IMR-90 (cell line): Measurements from ENCODE around the gene FOXI3. TPM values are rescaled to one million over a fixed set of nuclear protein-coding genes. Genes with fewer than 3 reads are reported as not detected.

Source experiments
- ATAC-seq: fragments of 200-7000 bp; cut with Tn5 transposase; 2 replicates; pipeline ENCODE4 v1.9.1; 2020; ENCODE audit warnings: low read depth, mild to moderate bottlenecking, moderate library complexity
- BruUV-seq: library from RNA; stranded (reverse); fragments of 400-500 nt; replicated peaks from 2 replicates; lab custom pipeline; 2021; lab: Mats Ljungman, UMichigan
- CTCF ChIA-PET: fragments of 300-600 bp; formaldehyde crosslinking; extraction: SDS; loops from one replicate; lab custom pipeline; 2021; ENCODE audit warnings: antibody characterized with exemption; lab: Yijun Ruan, JAX
- POLR2A ChIA-PET: fragments of 300-600 bp; sonication (Branson Sonifier 250); formaldehyde crosslinking; loops from one replicate; lab custom pipeline; 2022; ENCODE audit warnings: antibody characterized with exemption; ENCODE audit not compliant: unreplicated experiment; lab: Charles Lee
- DNase-seq: peaks from one replicate; pipeline ENCODE4 v3.0.0; 2013
- H2AFZ ChIP-seq: replicated peaks from 2 replicates; pipeline ENCODE3; 2013; ENCODE audit warnings: low read length, mild to moderate bottlenecking; ENCODE audit not compliant: poor library complexity
- H2AK5ac ChIP-seq: 2 replicates; pipeline ENCODE4 v1.6.1; 2013; ENCODE audit warnings: low read depth, low read length, inconsistent platforms
- H2AK9ac ChIP-seq: replicated peaks from 2 replicates; pipeline ENCODE3; 2013; ENCODE audit warnings: mild to moderate bottlenecking, low read depth, low read length, moderate library complexity; ENCODE audit not compliant: poor library complexity
- H2BK120ac ChIP-seq: 2 replicates; pipeline ENCODE4 v1.6.1; 2013; ENCODE audit warnings: low read depth, low read length, inconsistent platforms
- H2BK15ac ChIP-seq: 3 replicates; pipeline ENCODE4 v1.6.1; 2013; ENCODE audit warnings: low read depth, low read length, inconsistent platforms
- H2BK20ac ChIP-seq: 2 replicates; pipeline ENCODE4 v1.6.1; 2013; ENCODE audit warnings: low read depth, mild to moderate bottlenecking, inconsistent platforms, low read length, moderate library complexity
- H2BK5ac ChIP-seq: 2 replicates; pipeline ENCODE4 v1.6.1; 2013; ENCODE audit warnings: mild to moderate bottlenecking, low read depth, low read length, inconsistent platforms; ENCODE audit not compliant: poor library complexity, severe bottlenecking
- H3K14ac ChIP-seq: replicated peaks from 2 replicates; pipeline ENCODE4 v1.6.1; 2013; ENCODE audit warnings: low read depth, low read length, inconsistent platforms
- H3K18ac ChIP-seq: 2 replicates; pipeline ENCODE4 v1.6.1; 2013; ENCODE audit warnings: low read depth, low read length, control low read depth
- H3K23ac ChIP-seq: 2 replicates; pipeline ENCODE4 v1.6.1; 2013; ENCODE audit warnings: low read depth, low read length, inconsistent platforms
- H3K27ac ChIP-seq: 2 replicates; pipeline ENCODE4 v1.5.1; 2013; ENCODE audit warnings: mild to moderate bottlenecking, control low read depth, low read length; ENCODE audit not compliant: insufficient read depth
- H3K27me3 ChIP-seq: 2 replicates; pipeline ENCODE4 v1.6.1; 2013; ENCODE audit warnings: low read length; ENCODE audit not compliant: control insufficient read depth, insufficient read depth
- H3K36me3 ChIP-seq: 2 replicates; pipeline ENCODE4 v1.6.1; 2013; ENCODE audit warnings: low read length, mixed read lengths; ENCODE audit not compliant: control insufficient read depth, insufficient read depth
- H3K4ac ChIP-seq: 2 replicates; pipeline ENCODE4 v1.6.1; 2013; ENCODE audit warnings: low read depth, low read length, inconsistent platforms
- H3K4me1 ChIP-seq: 2 replicates; pipeline ENCODE4 v1.6.1; 2013; ENCODE audit warnings: low read length, mixed read lengths; ENCODE audit not compliant: control insufficient read depth, insufficient read depth
- H3K4me2 ChIP-seq: 2 replicates; pipeline ENCODE4 v1.6.1; 2013; ENCODE audit warnings: low read depth, mild to moderate bottlenecking, control low read depth, low read length, moderate library complexity
- H3K4me3 ChIP-seq: 2 replicates; pipeline ENCODE4 v1.5.1; 2013; ENCODE audit warnings: low read depth, mild to moderate bottlenecking, control low read depth, low read length, moderate library complexity; ENCODE audit not compliant: insufficient read depth
- H3K56ac ChIP-seq: 2 replicates; pipeline ENCODE4 v1.6.1; 2013; ENCODE audit warnings: low read length, inconsistent platforms; ENCODE audit not compliant: insufficient read depth; ENCODE audit errors: extremely low read depth
- H3K79me1 ChIP-seq, 2 experiments: 2 replicates each; pipeline ENCODE4 v1.6.1; 2013; ENCODE audit warnings: low read length in 2 of 2, inconsistent platforms in 1 of 2, low read depth in 1 of 2
- H3K9ac ChIP-seq: 2 replicates; pipeline ENCODE4 v1.6.1; 2013; ENCODE audit warnings: low read depth, low read length, control low read depth
- H3K9me1 ChIP-seq: 2 replicates; pipeline ENCODE4 v1.6.1; 2013; ENCODE audit warnings: low read length, inconsistent platforms; ENCODE audit not compliant: insufficient read depth
- H3K9me3 ChIP-seq: 2 replicates; pipeline ENCODE4 v1.6.1; 2013; ENCODE audit warnings: low read length; ENCODE audit not compliant: control insufficient read depth, insufficient read depth
- H4K20me1 ChIP-seq: 2 replicates; pipeline ENCODE4 v1.6.1; 2013; ENCODE audit warnings: low read length, inconsistent platforms; ENCODE audit not compliant: insufficient read depth
- H4K5ac ChIP-seq: 2 replicates; pipeline ENCODE4 v1.6.1; 2013; ENCODE audit warnings: mild to moderate bottlenecking, low read depth, low read length, control low read depth
- H4K8ac ChIP-seq, 2 experiments: 2 replicates each; pipeline ENCODE4 v1.6.1; 2013; ENCODE audit warnings: low read depth in 2 of 2, low read length in 2 of 2, control low read depth in 1 of 2, inconsistent platforms in 1 of 2
- H4K91ac ChIP-seq: 2 replicates; pipeline ENCODE4 v1.6.1; 2013; ENCODE audit warnings: low read depth, low read length, inconsistent platforms; ENCODE audit not compliant: insufficient read depth
- RFX5 ChIP-seq: IDR thresholded peaks from 2 replicates; pipeline ENCODE4 v1.8.0; 2012; ENCODE audit warnings: low read depth, mild to moderate bottlenecking, low read length, moderate library complexity
- WGBS, 2 experiments: methylation state at CpG; one replicate each; pipeline versions ENCODE4 v1.1.5 to v1.1.7; 2013; ENCODE audit warnings: missing lambda C conversion rate in 2 of 2; ENCODE audit not compliant: insufficient read length in 1 of 2; ENCODE audit errors: extremely low coverage in 2 of 2; 5-methylcytosine and 5-hydroxymethylcytosine counted together
- dilution Hi-C: fragments of 300-500 bp; cut with HindIII; formaldehyde crosslinking; loops from one replicate; pipeline ENCODE4 v1.14.3; 2018; ENCODE audit warnings: low sequenced_read_pairs; ENCODE audit not compliant: unreplicated experiment
- in situ Hi-C: fragments of 300-500 bp; cut with MboI; formaldehyde crosslinking; loops from 3 replicates; pipeline ENCODE4 v1.14.3; 2019; ENCODE audit warnings: low sequenced_read_pairs, inconsistent platforms, mixed read lengths
- intact Hi-C: fragments of 100-400 bp; cut with micrococcal nuclease; formaldehyde crosslinking; loops from 2 replicates; pipeline ENCODE4 v1.10.0; 2022
- polyA plus RNA-seq, 3 experiments: library from polyadenylated mRNA; depleted of rRNA; stranded (reverse); fragments of >200 nt; gene quantifications; 2 replicates each; pipeline ENCODE4 v1.2.3, GENCODE V29; 2012; ENCODE audit warnings: low replicate concordance in 1 of 3
- total RNA-seq: library from RNA; depleted of rRNA; stranded (reverse); fragments of >200 nt; gene quantifications from 2 replicates; pipeline ENCODE4 v1.2.3, GENCODE V29; 2012

FOXI3 gene
- total and polyA plus RNA-seq, 2 of the 4 experiments (the other 2 are of a cell fraction), result not detected

- BruUV-seq, result no TSS peak
- H2AFZ ChIP-seq, result no peak overlapping the region
- dilution Hi-C loops, result no loop called here
Measured at GRCh38 chr2:88483200-88483599, 30.7 kb upstream of the FOXI3 start.

More at GRCh38 chr2:88483200-88483599, 30.7 kb upstream of the FOXI3 start:
- POLR2A ChIA-PET, result no interaction called here
- Histone ChIP-seq H3K4ac (no peak overlapping the region), H3K14ac (no peak overlapping the region), H4K20me1 (no peaks in the 10 kb centered on the region), H2BK120ac (no peak overlapping the region), H2AK5ac (no peak overlapping the region), H3K9me1 (no peaks in the 10 kb centered on the region), H3K4me2 (no peak overlapping the region), H3K27ac (no peak overlapping the region), H3K23ac (no peak overlapping the region), H3K27me3 (no peaks in the 10 kb centered on the region), H4K91ac (no peak overlapping the region), H3K9ac (no peak overlapping the region), H2AK9ac (no peak overlapping the region), H4K5ac (no peak overlapping the region), H4K8ac (no peak overlapping the region), H3K36me3 (no peaks in the 10 kb centered on the region), H3K4me3 (no peak overlapping the region), H3K79me1 (no peaks in the 10 kb centered on the region), H3K4me1 (no peaks in the 10 kb centered on the region), H2BK5ac (no peak overlapping the region), H2BK15ac (no peak overlapping the region), H3K9me3 (no peaks in the 10 kb centered on the region), H3K56ac (no peak overlapping the region), H3K18ac (no peak overlapping the region), H2BK20ac (no peak overlapping the region)
- no peak for ATAC-seq
- TF ChIP-seq RFX5, result no peak
- intact Hi-C loops, result no loop called here
- CTCF ChIA-PET, result no interaction called here
- no peak for DNase-seq
- in situ Hi-C loops, result no loop called here
- WGBS, 2 experiments, result no CpG with 5 or more reads among the region's 3 CpGs
